Measurements from ENCODE around the gene NWD2.
"Not testable (repeated sequence)": the region's sequence is repeated elsewhere in the genome, so short reads cannot be mapped to it uniquely, and the experiment has no call there.

NWD2 gene

DNA sequence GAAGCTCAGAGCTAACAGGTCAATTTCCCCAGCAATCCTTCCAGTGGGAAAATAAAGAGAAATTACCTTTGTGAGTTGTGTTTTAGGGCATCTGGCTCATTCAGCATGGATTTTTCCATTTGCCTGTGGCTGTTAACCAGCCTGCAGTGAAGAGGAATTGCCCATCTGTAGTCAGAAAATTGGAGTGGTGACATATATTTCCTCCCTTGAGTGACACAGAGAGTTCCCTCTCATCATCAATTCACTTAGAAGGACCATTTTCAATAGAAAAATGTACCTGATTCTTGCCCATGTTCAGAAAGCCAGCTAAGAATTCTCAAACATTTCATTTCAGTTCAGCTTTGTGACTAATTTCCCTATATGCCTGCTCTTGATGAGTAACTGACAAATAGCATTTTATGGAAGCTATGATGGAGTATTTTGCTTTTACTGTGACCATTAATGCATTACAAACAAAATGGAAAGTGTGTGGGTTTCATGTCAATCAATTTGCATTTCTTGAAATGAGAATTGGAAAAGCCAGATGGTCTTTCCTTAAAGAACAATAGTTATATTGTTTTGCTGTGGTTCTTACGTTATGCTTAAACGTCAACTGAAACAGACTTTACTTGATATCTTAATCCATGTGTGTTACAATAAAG, 155.8 kb downstream of the NWD2 start:
- TF ChIP-seq, protein P1, sequence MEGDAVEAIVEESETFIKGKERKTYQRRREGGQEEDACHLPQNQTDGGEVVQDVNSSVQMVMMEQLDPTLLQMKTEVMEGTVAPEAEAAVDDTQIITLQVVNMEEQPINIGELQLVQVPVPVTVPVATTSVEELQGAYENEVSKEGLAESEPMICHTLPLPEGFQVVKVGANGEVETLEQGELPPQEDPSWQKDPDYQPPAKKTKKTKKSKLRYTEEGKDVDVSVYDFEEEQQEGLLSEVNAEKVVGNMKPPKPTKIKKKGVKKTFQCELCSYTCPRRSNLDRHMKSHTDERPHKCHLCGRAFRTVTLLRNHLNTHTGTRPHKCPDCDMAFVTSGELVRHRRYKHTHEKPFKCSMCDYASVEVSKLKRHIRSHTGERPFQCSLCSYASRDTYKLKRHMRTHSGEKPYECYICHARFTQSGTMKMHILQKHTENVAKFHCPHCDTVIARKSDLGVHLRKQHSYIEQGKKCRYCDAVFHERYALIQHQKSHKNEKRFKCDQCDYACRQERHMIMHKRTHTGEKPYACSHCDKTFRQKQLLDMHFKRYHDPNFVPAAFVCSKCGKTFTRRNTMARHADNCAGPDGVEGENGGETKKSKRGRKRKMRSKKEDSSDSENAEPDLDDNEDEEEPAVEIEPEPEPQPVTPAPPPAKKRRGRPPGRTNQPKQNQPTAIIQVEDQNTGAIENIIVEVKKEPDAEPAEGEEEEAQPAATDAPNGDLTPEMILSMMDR (IDR thresholded peaks at IDR 0.05; ENCODE audit: low read length, missing control alignments) = no peak
- DNase-seq (ENCODE audit: low read depth) = no peak
- H3K4me3 ChIP-seq (replicated peaks; ENCODE audit: low read depth, low read length) = no peak overlapping the region

DNA sequence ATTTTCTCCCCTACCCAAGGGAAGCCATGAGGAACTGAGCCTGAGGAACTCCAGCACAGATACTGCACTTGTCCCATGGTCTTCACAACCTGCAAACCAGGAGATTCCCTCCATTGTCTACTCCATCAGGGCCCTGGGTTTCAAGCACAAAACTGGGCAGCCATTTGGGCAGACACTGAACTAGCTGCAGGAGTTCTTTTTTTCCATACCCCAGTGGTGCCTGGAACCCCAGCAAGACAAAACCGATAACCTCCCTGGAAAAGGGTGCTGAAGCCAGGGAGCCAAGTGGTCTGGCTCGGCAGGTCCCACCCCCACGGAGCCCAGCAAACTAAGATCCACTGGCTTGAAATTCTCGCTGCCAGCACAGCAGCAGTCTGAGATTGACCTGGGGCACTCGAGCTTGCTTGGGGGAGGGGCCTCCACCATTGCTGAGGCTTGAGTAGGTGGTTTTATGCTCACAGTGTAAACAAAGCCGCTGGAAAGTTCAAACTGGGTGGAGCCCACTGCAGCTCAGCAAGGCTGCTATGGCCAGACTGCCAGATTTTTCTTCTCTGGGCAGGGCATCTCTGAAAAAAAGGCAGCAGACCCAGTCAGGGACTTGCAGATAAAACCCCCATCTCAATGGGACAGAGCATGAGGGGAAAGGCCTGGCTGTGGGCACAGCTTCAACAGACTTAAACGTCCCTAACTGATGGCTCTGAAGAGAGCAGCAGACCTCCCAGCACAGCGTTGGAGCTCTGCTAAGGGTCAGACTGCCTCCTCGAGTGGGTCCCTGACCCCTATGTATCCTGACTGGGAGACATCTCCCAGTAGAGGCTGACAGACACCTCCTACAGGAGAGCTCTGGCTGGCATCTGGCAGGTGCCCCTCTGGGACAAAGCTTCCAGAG, 163.6 kb downstream of the NWD2 start:
- H3K4me3 ChIP-seq (replicated peaks; ENCODE audit: low read depth, low read length); DNase-seq (ENCODE audit: low read depth): not testable (repeated sequence)

DNA sequence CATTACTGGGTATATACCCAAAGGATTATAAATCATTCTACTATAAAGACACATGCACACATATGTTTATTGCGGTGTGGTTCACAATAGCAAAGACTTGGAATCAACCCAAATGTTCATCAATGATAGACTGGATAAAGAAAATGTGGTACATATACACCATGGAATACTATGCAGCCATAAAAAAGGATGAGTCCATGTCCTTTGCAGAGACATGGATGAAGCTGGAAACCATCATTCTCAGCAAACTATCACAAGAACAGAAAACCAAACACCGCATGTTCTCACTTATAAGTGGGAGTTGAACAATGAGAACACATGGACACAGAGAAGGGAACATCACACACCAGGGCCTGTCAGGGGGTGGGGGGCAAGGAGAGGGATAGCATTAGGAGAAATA, 169.1 kb downstream of the NWD2 start:
- DNase-seq (ENCODE audit: low read depth); H3K4me3 ChIP-seq (replicated peaks; ENCODE audit: low read depth, low read length): not testable (repeated sequence)

DNA sequence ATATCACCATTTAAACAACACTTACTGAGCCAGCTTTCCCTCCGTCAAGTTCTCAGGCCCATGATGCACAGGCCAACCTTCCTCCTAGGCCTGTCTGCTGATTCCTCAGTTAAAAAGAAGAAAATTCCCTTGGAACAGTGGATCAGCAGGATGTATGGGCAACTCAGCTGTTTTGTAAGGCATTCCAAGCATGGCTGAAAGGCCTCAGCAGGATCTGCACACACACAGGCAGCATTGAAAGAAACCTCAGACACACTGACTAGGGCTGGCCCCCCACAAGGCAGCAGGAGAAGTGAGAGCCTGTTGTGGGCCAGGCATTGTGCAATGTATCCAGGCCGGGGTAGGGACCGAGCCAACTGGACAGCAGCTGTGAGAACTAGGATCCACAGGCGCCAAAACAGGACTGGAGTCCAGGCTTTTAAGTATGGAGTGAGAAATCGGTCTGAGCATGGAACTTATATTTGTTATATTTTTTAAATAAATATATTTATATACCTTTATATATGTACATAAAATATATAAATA, 171.4 kb downstream of the NWD2 start:
- no peak for DNase-seq (ENCODE audit: low read depth)
- no peak overlapping the region for H3K4me3 ChIP-seq (replicated peaks; ENCODE audit: low read depth, low read length)
- TF ChIP-seq, protein P1 (IDR thresholded peaks at IDR 0.05; ENCODE audit: low read length, missing control alignments) = no peak

DNA sequence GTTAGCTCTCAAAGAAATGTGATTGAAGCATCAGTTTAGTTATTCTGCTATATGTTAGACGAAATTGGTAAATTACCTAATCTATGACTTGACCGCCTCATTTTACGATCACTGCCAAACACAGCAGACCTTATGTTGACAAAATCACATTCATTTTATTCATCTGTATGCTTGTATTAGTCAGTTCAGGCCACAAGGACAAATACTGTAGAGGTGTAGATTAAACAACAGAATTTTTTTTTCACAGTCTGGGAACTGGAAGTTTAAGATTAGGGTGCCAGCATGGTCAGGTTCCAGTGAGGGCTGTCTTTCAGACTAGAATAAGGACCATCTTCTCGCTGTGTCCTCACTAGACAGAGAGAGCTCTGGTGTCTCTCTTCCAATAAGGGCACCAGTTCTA, 177.1 kb downstream of the NWD2 start:
- TF ChIP-seq, protein P1 (IDR thresholded peaks at IDR 0.05; ENCODE audit: low read length, missing control alignments) = no peak
- no peak overlapping the region for H3K4me3 ChIP-seq (replicated peaks; ENCODE audit: low read depth, low read length)
- DNase-seq (ENCODE audit: low read depth) = no peak

DNA sequence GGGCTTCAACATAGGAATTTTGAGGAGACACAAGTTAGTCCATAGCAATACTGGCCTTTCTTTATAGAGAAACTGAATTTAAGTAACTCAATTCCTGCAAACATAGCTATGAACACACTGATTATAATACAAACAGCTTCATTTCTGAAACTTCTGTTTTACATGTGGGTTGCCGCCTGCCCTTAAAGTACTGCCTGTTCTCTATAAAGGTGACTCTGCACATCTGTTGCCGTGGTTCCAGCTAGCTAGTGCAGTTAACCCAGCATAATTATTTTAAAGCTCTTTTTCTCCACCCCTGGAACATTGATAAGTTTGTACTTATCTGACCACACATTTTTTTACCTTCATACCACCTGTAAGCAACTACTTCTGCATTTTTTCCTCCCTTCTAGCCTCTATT, 177.6 kb downstream of the NWD2 start:
- TF ChIP-seq, protein P1 (IDR thresholded peaks at IDR 0.05; ENCODE audit: low read length, missing control alignments) = no peak
- DNase-seq (ENCODE audit: low read depth) = no peak
- H3K4me3 ChIP-seq (replicated peaks; ENCODE audit: low read depth, low read length) = no peak overlapping the region

DNA sequence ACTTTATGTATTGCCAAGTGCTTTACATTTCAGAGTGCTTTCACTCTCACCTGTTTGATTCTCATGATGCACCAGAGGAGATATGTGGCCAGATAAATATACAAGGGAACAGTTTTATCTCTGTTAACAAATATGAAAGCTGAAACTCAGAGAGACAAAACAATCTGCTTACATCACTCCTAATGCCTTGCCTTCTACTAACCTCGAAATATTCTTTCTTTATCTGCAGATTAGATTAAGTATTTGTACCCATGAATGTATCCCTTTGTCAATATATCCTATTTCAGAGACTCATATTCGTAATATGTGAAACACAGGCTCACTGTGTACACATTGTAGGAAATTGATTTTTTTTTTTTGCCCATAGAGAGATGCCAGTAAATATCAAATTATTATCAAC, 178.1 kb downstream of the NWD2 start:
- DNase-seq (ENCODE audit: low read depth) = no peak
- TF ChIP-seq, protein P1 (IDR thresholded peaks at IDR 0.05; ENCODE audit: low read length, missing control alignments) = no peak
- H3K4me3 ChIP-seq (replicated peaks; ENCODE audit: low read depth, low read length) = no peak overlapping the region
